HepG2 (cell line): ENCODE data around the gene FRMD4A. TPM values are rescaled to one million over a fixed set of nuclear protein-coding genes. Genes with fewer than 3 reads are reported as not detected.

Experiments
- ATAC-seq: fragments of 200-7000 bp; cut with Tn5 transposase; 3 replicates; pipeline ENCODE4 v1.9.1; 2020; ENCODE audit warnings: mild to moderate bottlenecking, moderate library complexity
- BruUV-seq: library from RNA; stranded (reverse); fragments of 400-500 nt; replicated peaks from 2 replicates; lab custom pipeline; 2021; lab: Mats Ljungman, UMichigan
- CTCF ChIA-PET: fragments of 300-600 bp; formaldehyde crosslinking; extraction: SDS; loops from one replicate; lab custom pipeline; 2021; ENCODE audit warnings: low total read pairs, inconsistent platforms, low intra/inter-chr PET ratio; lab: Yijun Ruan, JAX
- POLR2A ChIA-PET: fragments of 350-600 bp; sonication (Branson Sonifier 250); formaldehyde crosslinking; loops from one replicate; lab custom pipeline; 2020; ENCODE audit warnings: antibody characterized with exemption, inconsistent platforms; lab: Yijun Ruan, JAX
- DNase-seq: peaks from one replicate; pipeline ENCODE4 v3.0.0-alpha.2; 2015; ENCODE audit warnings: low spot score
- FAIRE-seq: peaks from 3 replicates; lab custom pipeline; 2011; peaks lifted over from hg19 to GRCh38; lab: Jason Lieb, UNC
- H2AFZ ChIP-seq: one replicate; pipeline ENCODE4 v1.6.1; 2011; ENCODE audit warnings: low read length, inconsistent platforms
- H3K27ac ChIP-seq: fragments of 300-600 bp; 3 replicates; pipeline ENCODE4 v1.8.0; 2011; ENCODE audit warnings: mixed run types, mild to moderate bottlenecking, mixed read lengths, low read length, inconsistent platforms; ENCODE audit not compliant: insufficient read depth; ENCODE audit errors: extremely low read length
- H3K27me3 ChIP-seq, 2 experiments: fragments of 200-600 bp in 1 of 2; 2 replicates in 1 of 2; 3 replicates in 1 of 2; pipeline versions ENCODE4 v1.6.0 to v1.8.0; 2011; ENCODE audit warnings: low read length in 2 of 2, mild to moderate bottlenecking in 2 of 2, moderate library complexity in 2 of 2, inconsistent platforms in 1 of 2; ENCODE audit not compliant: insufficient read depth in 2 of 2, control insufficient read depth in 1 of 2
- H3K36me3 ChIP-seq, 2 experiments: fragments of 200-600 bp in 1 of 2; replicated peaks in 1 of 2; 2 replicates in 1 of 2; 3 replicates in 1 of 2; pipeline versions ENCODE4 v1.5.1 to v1.8.0; 2011; ENCODE audit warnings: low read length in 2 of 2, inconsistent platforms in 1 of 2; ENCODE audit not compliant: insufficient read depth in 2 of 2, control insufficient read depth in 1 of 2
- H3K4me1 ChIP-seq: 2 replicates; pipeline ENCODE4 v1.5.1; 2012; ENCODE audit warnings: low read length, inconsistent platforms; ENCODE audit not compliant: insufficient read depth
- H3K4me2 ChIP-seq: 2 replicates; pipeline ENCODE4 v1.6.0; 2011; ENCODE audit warnings: low read depth, low read length, inconsistent platforms
- H3K4me3 ChIP-seq, 3 experiments: fragments of 200-600 bp in 1 of 3; sonication (generic), shearing (Covaris generic) in 1 of 3; replicated peaks in 1 of 3; 2 replicates each; pipeline ENCODE4 v1.5.1; 2011 to 2016; ENCODE audit warnings: low read length in 3 of 3, inconsistent platforms in 2 of 3, low read depth in 2 of 3, mild to moderate bottlenecking in 2 of 3, control low read depth in 1 of 3, mixed read lengths in 1 of 3; ENCODE audit not compliant: insufficient read depth in 1 of 3
- H3K79me2 ChIP-seq: one replicate; pipeline ENCODE4 v1.6.1; 2011; ENCODE audit warnings: low read length, inconsistent platforms; ENCODE audit not compliant: insufficient read depth
- H3K9ac ChIP-seq: 2 replicates; pipeline ENCODE4 v1.6.0; 2011; ENCODE audit warnings: mild to moderate bottlenecking, low read depth, low read length, inconsistent platforms; ENCODE audit not compliant: insufficient read depth
- H3K9me3 ChIP-seq: 2 replicates; pipeline ENCODE4 v1.5.1; 2012; ENCODE audit warnings: mild to moderate bottlenecking, low read length
- H4K20me1 ChIP-seq: 2 replicates; pipeline ENCODE4 v1.6.0; 2011; ENCODE audit warnings: inconsistent platforms, mild to moderate bottlenecking, low read length, moderate library complexity; ENCODE audit not compliant: insufficient read depth
- ARID5B ChIP-seq: IDR thresholded peaks from 2 replicates; pipeline ENCODE4 v1.4.0; 2020; ENCODE audit warnings: mild to moderate bottlenecking, missing genetic modification reagents
- NFIB ChIP-seq: sonication (generic); formaldehyde crosslinking; IDR thresholded peaks from 2 replicates; pipeline ENCODE4 v1.9.0; 2021; ENCODE audit warnings: missing genetic modification reagents, mild to moderate bottlenecking, borderline replicate concordance
- ONECUT2 ChIP-seq: sonication (generic); formaldehyde crosslinking; IDR thresholded peaks from 2 replicates; pipeline ENCODE4 v1.4.0; 2020; ENCODE audit warnings: missing genetic modification reagents
- PATZ1 ChIP-seq: sonication (generic); formaldehyde crosslinking; IDR thresholded peaks from 2 replicates; pipeline ENCODE4 v1.4.0; 2020; ENCODE audit warnings: missing genetic modification reagents
- SPEN ChIP-seq: sonication (generic); formaldehyde crosslinking; IDR thresholded peaks from 2 replicates; pipeline ENCODE4 v1.5.1; 2020; ENCODE audit warnings: low read depth, mild to moderate bottlenecking, missing genetic modification reagents
- TFE3 ChIP-seq: IDR thresholded peaks from 2 replicates; pipeline ENCODE4 v1.6.1; 2016
- ZBTB25 ChIP-seq: IDR thresholded peaks from 2 replicates; pipeline ENCODE4 v1.6.1; 2018; ENCODE audit warnings: missing genetic modification reagents
- ZNF281 ChIP-seq: sonication (generic); formaldehyde crosslinking; IDR thresholded peaks from 2 replicates; pipeline ENCODE4 v1.4.0; 2020; ENCODE audit warnings: missing genetic modification reagents, borderline replicate concordance
- WGBS: methylation state at CpG from one replicate; pipeline ENCODE4 v1.1.6; 2017; ENCODE audit warnings: low lambda C conversion rate; 5-methylcytosine and 5-hydroxymethylcytosine counted together
- in situ Hi-C: cut with HindIII; loops from 2 replicates; pipeline ENCODE4 v1.10.0; 2017; ENCODE audit warnings: low pct_unique_long_range_greater_than_20kb; ENCODE audit not compliant: extremely low pct_ligation_motif_present
- intact Hi-C: fragments of 100-400 bp; cut with micrococcal nuclease; formaldehyde crosslinking; loops from one replicate; pipeline ENCODE4 v1.10.0; 2022; ENCODE audit not compliant: unreplicated experiment
- polyA plus RNA-seq, 8 experiments: library from polyadenylated mRNA; depleted of rRNA in 3 of 8; stranded (reverse) in 7 of 8; unstranded in 1 of 8; fragments of >200 nt; fragmentation: Illumina TruSeq in 4 of 8; extraction: Trizol in 4 of 8; gene quantifications; 2 replicates each; pipeline versions ENCODE4 v1.2.1 to v1.2.3, GENCODE V29; 2011 to 2016; ENCODE audit warnings: low read depth in 4 of 8, missing spikeins in 1 of 8, mixed read lengths in 1 of 8; ENCODE audit not compliant: insufficient read depth in 1 of 8
- total RNA-seq, 5 experiments: library from RNA; depleted of rRNA; stranded (reverse); fragments of >200 nt; fragmentation: Illumina TruSeq; extraction: Trizol; gene quantifications; 2 replicates each; pipeline ENCODE4 v1.2.3, GENCODE V29; 2016; ENCODE audit warnings: low read depth in 1 of 5
- TF ChIP-seq, protein P1 (sequence below), 2 experiments: sonication (generic) in 1 of 2; formaldehyde crosslinking in 1 of 2; IDR thresholded peaks; 2 replicates each; pipeline versions ENCODE4 v1.5.1 to v1.6.1; 2011 to 2020; ENCODE audit warnings: borderline replicate concordance in 1 of 2, low read depth in 1 of 2, low read length in 1 of 2, mild to moderate bottlenecking in 1 of 2, missing genetic modification reagents in 1 of 2, moderate library complexity in 1 of 2

The FRMD4A gene
- total and polyA plus RNA-seq, 2 of the 13 experiments (the other 11 are each of a cell fraction or from before 2014, with no cell fraction given), result 0.09 to 0.26 TPM

DNA sequence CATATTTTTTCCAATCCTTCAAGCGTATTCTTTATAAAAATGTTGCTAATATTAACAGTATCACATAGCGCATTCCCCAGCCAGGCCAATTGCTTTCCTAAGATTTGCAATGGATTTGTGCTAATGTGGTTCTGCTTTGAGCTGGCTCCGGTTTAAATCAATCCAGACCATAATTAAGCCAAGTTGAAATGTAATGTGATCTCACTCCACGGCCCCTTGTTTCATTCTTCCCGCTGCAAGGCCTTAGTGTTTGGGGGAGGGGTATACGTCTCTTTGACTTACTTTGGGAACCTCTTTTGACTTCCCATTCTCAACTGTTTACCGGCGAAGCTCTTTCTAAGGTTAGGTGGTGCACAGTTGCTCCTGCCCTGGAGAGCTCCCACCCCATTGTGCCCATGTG lies 657.6 kb downstream of the FRMD4A start:
- Histone ChIP-seq H3K27me3 (no peaks in the 10 kb centered on the region), H3K9me3 (no peaks in the 10 kb centered on the region), H3K36me3 (no peaks in the 10 kb centered on the region), H3K9ac (no peak overlapping the region), H3K4me2 (no peak overlapping the region), H3K4me1 (peaks cover 23% of the 10 kb centered on the region), H2AFZ (no peak overlapping the region), H4K20me1 (no peaks in the 10 kb centered on the region), H3K27ac (no peak overlapping the region), H3K4me3 (no peak overlapping the region), H3K79me2 (no peaks in the 10 kb centered on the region)
- FAIRE-seq (no peak), DNase-seq (no peak), ATAC-seq (no peak)
- BruUV-seq, result no TSS peak
- in situ Hi-C loops (no loop called here), intact Hi-C loops (no loop called here)
- 91% methylated on average over 8 of the region's 8 CpGs for WGBS
- ChIA-PET POLR2A (no interaction called here), CTCF (no interaction called here)
- TF ChIP-seq ONECUT2 (no peak), ZBTB25 (CRISPR knock-in tag) (no peak), NFIB (CRISPR knock-in tag) (no peak), PATZ1 (CRISPR knock-in tag) (no peak), TFE3 (CRISPR knock-in tag) (no peak), SPEN (CRISPR knock-in tag) (no peak), ZNF281 (CRISPR knock-in tag) (no peak), ARID5B (CRISPR knock-in tag) (no peak)
- TF ChIP-seq, protein P1, sequence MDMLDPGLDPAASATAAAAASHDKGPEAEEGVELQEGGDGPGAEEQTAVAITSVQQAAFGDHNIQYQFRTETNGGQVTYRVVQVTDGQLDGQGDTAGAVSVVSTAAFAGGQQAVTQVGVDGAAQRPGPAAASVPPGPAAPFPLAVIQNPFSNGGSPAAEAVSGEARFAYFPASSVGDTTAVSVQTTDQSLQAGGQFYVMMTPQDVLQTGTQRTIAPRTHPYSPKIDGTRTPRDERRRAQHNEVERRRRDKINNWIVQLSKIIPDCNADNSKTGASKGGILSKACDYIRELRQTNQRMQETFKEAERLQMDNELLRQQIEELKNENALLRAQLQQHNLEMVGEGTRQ (IDR thresholded peaks at IDR 0.05; ENCODE audit: low read depth, low read length), result no peak
- TF ChIP-seq, protein P1 (CRISPR knock-in tag; IDR thresholded peaks at IDR 0.05; ENCODE audit: borderline replicate concordance), result no peak
